Smooth muscle cell (in vitro differentiated cells): ENCODE results near the gene JAK1. TPM values are rescaled to one million over a fixed set of nuclear protein-coding genes. Genes with fewer than 3 reads are reported as not detected.

Experiments
- DNase-seq: peaks from one replicate; lab custom pipeline; 2025; ENCODE audit not compliant: unreplicated experiment; lab: John Stamatoyannopoulos, UW
- H2AFZ ChIP-seq: fragments of 200-600 bp; sonication (generic); 2 replicates; pipeline ENCODE4 v1.6.0; 2016; ENCODE audit warnings: antibody characterized with exemption, low read depth, mild to moderate bottlenecking
- H3F3A ChIP-seq: fragments of 200-600 bp; sonication (generic); 2 replicates; pipeline ENCODE4 v1.6.0; 2017; ENCODE audit warnings: antibody characterized with exemption, low read depth
- H3K27ac ChIP-seq: fragments of 200-600 bp; sonication (generic); 2 replicates; pipeline ENCODE4 v1.5.1; 2016; ENCODE audit warnings: low read depth, mild to moderate bottlenecking
- H3K27me3 ChIP-seq: fragments of 200-600 bp; sonication (generic); 2 replicates; pipeline ENCODE4 v1.6.1; 2016; ENCODE audit warnings: low read depth, mild to moderate bottlenecking
- H3K36me3 ChIP-seq: fragments of 200-600 bp; sonication (generic); 2 replicates; pipeline ENCODE4 v1.5.1; 2016; ENCODE audit warnings: low read depth
- H3K4me1 ChIP-seq: fragments of 200-600 bp; sonication (generic); 2 replicates; pipeline ENCODE4 v1.5.1; 2016; ENCODE audit warnings: low read depth
- H3K4me2 ChIP-seq: fragments of 200-600 bp; sonication (generic); 2 replicates; pipeline ENCODE4 v1.6.0; 2016; ENCODE audit warnings: mild to moderate bottlenecking
- H3K4me3 ChIP-seq: fragments of 200-600 bp; sonication (generic); 2 replicates; pipeline ENCODE4 v1.5.1; 2016; ENCODE audit warnings: mild to moderate bottlenecking
- H3K79me2 ChIP-seq: fragments of 200-600 bp; sonication (generic); 2 replicates; pipeline ENCODE4 v1.6.0; 2016; ENCODE audit warnings: low read depth, mild to moderate bottlenecking
- H3K9ac ChIP-seq: fragments of 200-600 bp; sonication (generic); 2 replicates; pipeline ENCODE4 v1.6.0; 2016; ENCODE audit warnings: low read depth
- H3K9me3 ChIP-seq: fragments of 200-600 bp; sonication (generic); replicated peaks from 2 replicates; pipeline ENCODE4 v1.5.1; 2016; ENCODE audit warnings: low read depth
- H4K20me1 ChIP-seq: fragments of 200-600 bp; sonication (generic); 2 replicates; pipeline ENCODE4 v1.6.0; 2016; ENCODE audit warnings: low read depth
- CTCF ChIP-seq: fragments of 200-600 bp; sonication (generic); IDR thresholded peaks from 2 replicates; pipeline ENCODE4 v1.5.1; 2017; ENCODE audit warnings: borderline replicate concordance, mild to moderate bottlenecking, antibody characterized with exemption; ENCODE audit not compliant: insufficient read depth, poor library complexity, severe bottlenecking
- WGBS: methylation state at CpG from one replicate; pipeline ENCODE4 v1.1.7; 2016; ENCODE audit warnings: low lambda C conversion rate; 5-methylcytosine and 5-hydroxymethylcytosine counted together
- polyA plus RNA-seq: library from polyadenylated mRNA; unstranded; fragments of >200 nt; fragmentation: Nextera tagmentation; extraction: Ambion mirVana; gene quantifications from 2 replicates; pipeline ENCODE4 v1.2.1, GENCODE V29; 2016
- total RNA-seq: library from RNA; depleted of rRNA; stranded (reverse); fragments of >200 nt; gene quantifications from 2 replicates; pipeline ENCODE4 v1.2.3, GENCODE V29; 2014

JAK1 gene
- total and polyA plus RNA-seq, 2 experiments from 2014 or later, result 44.9 to 110 TPM

GRCh38 chr1:64965366-64966157 is 787 bp downstream of the JAK1 start:
- Histone ChIP-seq H3K4me2 (peak overlapping the region; percentile 100), H3K4me3 (peak overlapping the region; percentile 99)

GRCh38 chr1:64963466-64963865 is 2.9 kb downstream of the JAK1 start:
- Histone ChIP-seq H3K9me3 (no peaks in the 10 kb centered on the region), H3K27ac (no peak overlapping the region), H3K4me2 (no peak overlapping the region), H2AFZ (no peak overlapping the region), H3K4me3 (no peak overlapping the region), H3K79me2 (peaks cover 75% of the 10 kb centered on the region), H3K27me3 (no peaks in the 10 kb centered on the region), H3K36me3 (no peaks in the 10 kb centered on the region), H3K9ac (no peak overlapping the region), H3K4me1 (peaks cover 16% of the 10 kb centered on the region), H4K20me1 (peaks cover 72% of the 10 kb centered on the region), H3F3A (no peaks in the 10 kb centered on the region)
- 98% methylated on average over 5 of the region's 5 CpGs for WGBS
- no peak for DNase-seq
- no peak for TF ChIP-seq CTCF

More at GRCh38 chr1:64965366-64966157, 787 bp downstream of the JAK1 start:
- Histone ChIP-seq H3K27me3 (no peaks in the 10 kb centered on the region), H3K9ac (peak overlapping the region; percentile 92), H3K4me1 (peaks cover 16% of the 10 kb centered on the region), H3K79me2 (peaks cover 54% of the 10 kb centered on the region), H3K9me3 (no peaks in the 10 kb centered on the region), H3K27ac (peak overlapping the region; percentile 94), H3K36me3 (no peaks in the 10 kb centered on the region), H2AFZ (peak overlapping the region; percentile 46), H4K20me1 (peaks cover 51% of the 10 kb centered on the region), H3F3A (no peaks in the 10 kb centered on the region)
- under 1% methylated on average over 45 of the region's 52 CpGs for WGBS
- DNase-seq, result peak; percentile 60
- TF ChIP-seq CTCF, result no peak

GRCh38 chr1:64962441-64962840 is 3.9 kb downstream of the JAK1 start:
- Histone ChIP-seq H4K20me1 (peaks cover 81% of the 10 kb centered on the region), H3K9ac (no peak overlapping the region), H3K27me3 (no peaks in the 10 kb centered on the region), H3K4me1 (peaks cover 16% of the 10 kb centered on the region), H3F3A (no peaks in the 10 kb centered on the region), H3K4me2 (no peak overlapping the region), H3K4me3 (no peak overlapping the region), H3K36me3 (no peaks in the 10 kb centered on the region), H3K79me2 (peaks cover 84% of the 10 kb centered on the region), H3K27ac (no peak overlapping the region), H3K9me3 (no peaks in the 10 kb centered on the region), H2AFZ (no peak overlapping the region)
- WGBS, result 70% methylated on average over 7 of the region's 7 CpGs
- no peak for TF ChIP-seq CTCF
- no peak for DNase-seq

GRCh38 chr1:64961923-64962322 is 4.4 kb downstream of the JAK1 start:
- Histone ChIP-seq H3K9ac (no peak overlapping the region), H2AFZ (no peak overlapping the region), H3F3A (no peaks in the 10 kb centered on the region), H4K20me1 (peaks cover 86% of the 10 kb centered on the region), H3K27ac (no peak overlapping the region), H3K4me1 (peaks cover 13% of the 10 kb centered on the region), H3K4me2 (no peak overlapping the region), H3K4me3 (no peak overlapping the region), H3K27me3 (no peaks in the 10 kb centered on the region), H3K9me3 (no peaks in the 10 kb centered on the region), H3K79me2 (peaks cover 89% of the 10 kb centered on the region), H3K36me3 (no peaks in the 10 kb centered on the region)
- 65% methylated on average over 1 of the region's 1 CpG for WGBS
- no peak for DNase-seq
- no peak for TF ChIP-seq CTCF
